Kidney capillary endothelial cell (primary cell): ENCODE results near the gene DNAJC17.

Source experiments
- DNase-seq: peaks from one replicate; pipeline ENCODE4 v3.0.0-alpha.2; 2018; ENCODE audit warnings: low spot score

Gene DNAJC17

GRCh38 chr15:40766194-40766815 is 41.0 kb downstream of the DNAJC17 start:
- DNase-seq, result no peak

- DNase-seq, result no peak
These were observed 42.6 kb downstream of the DNAJC17 start for GRCh38 chr15:40764629-40765103.

DNA sequence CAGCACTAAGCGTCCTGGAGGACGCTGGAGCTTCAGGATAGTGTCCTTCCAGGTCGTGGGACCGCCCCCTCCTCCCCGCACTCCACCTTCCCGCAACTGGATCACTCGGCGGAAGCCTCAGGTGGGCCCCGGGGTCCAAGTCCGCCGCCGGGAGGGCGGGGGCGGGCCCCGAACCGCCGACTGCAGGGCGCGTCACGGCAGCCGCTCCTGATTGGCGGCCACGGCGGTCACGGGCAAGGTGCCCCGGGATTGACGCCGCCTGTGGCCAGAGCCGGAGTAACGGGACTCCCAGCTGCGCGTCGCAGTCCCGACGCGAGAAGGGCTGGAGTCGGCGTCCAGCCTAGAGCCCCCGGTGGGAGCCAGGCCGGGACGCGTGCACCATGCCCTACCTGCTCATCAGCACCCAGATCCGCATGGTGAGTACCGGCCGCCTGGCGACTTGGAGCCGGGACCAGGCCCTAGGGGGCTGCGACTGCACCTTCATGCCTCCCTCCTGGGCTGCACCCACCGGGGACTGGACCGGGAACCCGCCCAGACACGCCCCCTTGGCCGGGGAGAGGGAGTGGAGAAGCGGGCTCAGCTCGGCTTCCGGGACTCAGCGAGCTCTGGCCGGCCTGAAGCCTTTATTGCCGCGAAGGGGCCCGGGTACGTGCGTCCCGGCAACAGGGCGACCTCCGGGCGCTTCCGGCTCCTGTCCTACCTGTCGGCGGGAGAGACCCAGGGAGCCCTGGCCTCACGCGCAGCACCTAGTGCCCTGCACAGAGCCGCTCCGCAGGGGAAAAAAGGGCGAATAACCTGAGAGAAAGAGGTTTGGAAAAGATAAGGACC is 43.3 kb downstream of the DNAJC17 start, which contains the start of gene GCHFR:
Gene GCHFR, plus strand, starts transcription at position 268 of the 828 bp plus-strand sequence. Its CDS starts 113 bp downstream, at position 381.
- DNase-seq, result no peak

DNA sequence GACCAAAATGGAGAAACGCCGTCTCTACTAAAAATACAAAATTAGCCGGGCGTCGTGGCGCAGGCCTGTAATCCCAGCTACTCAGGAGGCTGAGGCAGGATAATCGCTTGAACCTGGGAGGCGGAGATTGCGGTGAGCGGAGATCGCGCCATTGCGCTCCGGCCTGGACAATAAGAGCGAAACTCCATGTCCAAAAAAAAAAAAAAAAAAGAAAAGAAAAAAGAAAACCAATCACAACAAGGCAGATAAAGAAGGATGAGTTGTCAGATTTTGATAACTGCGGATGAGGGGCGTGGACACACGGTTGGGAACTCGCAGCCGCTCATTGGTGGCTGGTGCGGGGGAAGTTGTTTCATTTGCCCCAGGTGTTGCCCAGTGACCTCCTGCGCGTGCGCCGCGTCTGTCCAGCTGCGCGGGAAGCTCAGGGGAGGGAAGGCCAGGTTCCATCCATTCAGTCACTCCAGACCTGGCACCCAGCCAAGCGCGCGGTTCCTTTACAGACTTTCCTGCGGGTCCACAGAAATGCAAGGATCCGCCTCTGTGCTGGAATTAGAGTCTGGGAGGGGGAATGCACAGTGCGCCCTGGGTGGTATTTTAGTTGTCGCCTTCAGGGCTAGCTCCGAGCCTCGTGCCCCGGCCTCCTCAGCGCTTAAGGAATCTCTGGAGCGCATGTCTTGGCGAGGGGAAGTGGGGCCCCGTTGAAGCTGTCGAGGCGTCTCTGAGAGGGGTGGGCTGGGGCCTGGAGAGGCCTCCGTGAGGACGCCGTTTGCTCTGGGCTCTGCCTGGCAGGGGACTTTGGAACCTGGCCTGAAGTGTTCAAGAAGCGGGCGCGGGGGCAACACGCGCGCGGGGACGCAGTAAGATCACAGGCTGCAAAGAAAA is 44.1 kb downstream of the DNAJC17 start:
- DNase-seq, result no peak

GRCh38 chr15:40759961-40760360 is 47.3 kb downstream of the DNAJC17 start:
- DNase-seq, result no peak

DNA sequence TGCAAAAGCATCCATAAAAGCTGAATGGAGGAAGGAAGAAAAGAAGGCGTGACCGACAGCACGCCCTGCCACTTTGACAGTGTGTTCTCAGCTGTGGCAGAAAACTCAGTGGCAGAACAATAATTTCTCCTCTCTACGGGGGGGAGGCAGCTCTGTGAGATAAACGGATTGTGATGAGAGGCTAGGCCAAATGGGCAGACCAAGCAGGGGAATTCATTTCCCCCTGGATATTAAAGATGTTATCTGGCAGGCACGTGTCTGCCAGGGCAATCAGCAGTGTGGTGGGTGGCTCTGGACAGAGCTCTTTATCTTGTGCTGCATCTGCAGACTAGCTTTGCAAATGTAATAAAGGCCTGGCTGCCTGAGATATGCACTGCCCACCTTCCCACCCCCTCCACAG is 50.3 kb downstream of the DNAJC17 start:
- no peak for DNase-seq

DNA sequence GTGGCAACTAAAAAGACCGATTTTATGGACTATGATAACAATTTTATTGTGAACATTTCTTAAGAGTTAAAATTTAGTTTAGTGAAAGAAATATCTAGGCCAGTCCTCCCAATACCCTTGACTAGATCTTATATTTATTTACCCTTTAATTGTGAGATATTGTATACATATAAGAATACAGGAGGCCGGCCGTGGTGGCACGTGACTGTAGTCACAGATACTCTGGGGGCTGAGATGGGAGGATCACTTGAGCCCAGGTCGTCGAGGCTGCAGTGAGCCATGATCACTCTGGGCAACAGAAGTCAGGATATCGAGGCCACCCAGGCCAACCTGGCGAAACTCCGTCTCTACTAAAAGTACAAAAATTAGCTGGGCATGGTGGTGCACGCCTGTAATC is 51.5 kb downstream of the DNAJC17 start:
- DNase-seq, result no peak

- peak; percentile 90 for DNase-seq
These were observed 52.1 kb downstream of the DNAJC17 start, which contains the start of gene RMDN3 for GRCh38 chr15:40754883-40755811. Gene RMDN3, minus strand, starts transcription at chr15:40755254. Its CDS starts 471 bp downstream, at chr15:40754783.

DNA sequence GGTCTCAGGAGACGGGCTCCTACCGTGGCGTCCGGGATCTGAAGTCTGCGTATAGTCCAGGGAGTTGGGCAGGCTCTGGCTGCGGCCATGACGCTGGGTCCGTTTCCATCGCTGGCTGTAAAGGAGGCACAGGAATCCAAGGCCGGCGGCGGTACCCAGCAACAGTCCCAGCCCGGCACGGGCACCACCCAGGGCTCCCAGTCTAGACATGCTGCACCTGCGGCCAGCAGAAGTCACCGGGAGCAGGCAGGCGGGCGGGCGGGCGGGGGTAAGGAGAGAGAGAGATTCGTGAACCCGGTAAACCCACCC is 52.7 kb downstream of the DNAJC17 start:
- DNase-seq, result no peak

DNA sequence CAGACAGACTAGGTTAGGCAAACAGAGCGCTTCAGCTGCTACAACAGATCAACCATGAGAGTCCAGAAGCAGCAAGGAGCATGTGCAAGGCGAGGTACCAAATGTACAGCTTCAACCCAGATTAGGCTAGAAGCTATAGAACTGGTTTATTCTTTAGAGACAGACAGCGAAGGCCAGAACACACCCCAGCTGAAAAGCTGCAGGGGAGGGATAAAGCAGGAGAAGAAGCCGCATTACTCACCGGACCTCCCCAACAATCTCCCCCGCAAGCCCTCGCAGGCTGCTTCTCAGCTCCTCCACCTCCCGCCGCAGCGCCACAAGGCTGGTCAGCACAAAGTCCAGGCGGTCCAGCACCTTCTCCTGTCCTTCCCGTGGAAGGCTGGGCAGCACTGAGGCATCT is 55.5 kb downstream of the DNAJC17 start:
- no peak for DNase-seq

DNA sequence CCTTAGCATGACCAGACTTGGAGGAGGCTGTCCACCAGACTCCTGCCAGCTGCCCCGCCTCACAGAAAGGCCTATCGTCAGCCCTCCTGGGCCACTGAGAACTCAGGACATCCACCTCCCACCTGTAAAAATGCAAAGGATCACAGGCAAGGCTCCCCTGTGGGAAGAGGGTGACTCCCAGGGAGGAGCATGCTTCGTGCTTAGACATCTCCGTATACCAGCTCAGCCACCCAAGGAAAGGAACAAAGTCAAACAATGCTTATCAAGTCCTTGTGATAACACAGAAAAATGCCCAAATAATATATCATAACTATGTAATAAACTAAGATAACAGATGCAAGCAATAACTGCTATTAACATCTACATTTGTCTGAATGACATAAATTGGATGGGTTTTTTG is 56.4 kb downstream of the DNAJC17 start:
- no peak for DNase-seq

GRCh38 chr15:40749151-40749630 is 58.1 kb downstream of the DNAJC17 start:
- DNase-seq, result no peak

DNA sequence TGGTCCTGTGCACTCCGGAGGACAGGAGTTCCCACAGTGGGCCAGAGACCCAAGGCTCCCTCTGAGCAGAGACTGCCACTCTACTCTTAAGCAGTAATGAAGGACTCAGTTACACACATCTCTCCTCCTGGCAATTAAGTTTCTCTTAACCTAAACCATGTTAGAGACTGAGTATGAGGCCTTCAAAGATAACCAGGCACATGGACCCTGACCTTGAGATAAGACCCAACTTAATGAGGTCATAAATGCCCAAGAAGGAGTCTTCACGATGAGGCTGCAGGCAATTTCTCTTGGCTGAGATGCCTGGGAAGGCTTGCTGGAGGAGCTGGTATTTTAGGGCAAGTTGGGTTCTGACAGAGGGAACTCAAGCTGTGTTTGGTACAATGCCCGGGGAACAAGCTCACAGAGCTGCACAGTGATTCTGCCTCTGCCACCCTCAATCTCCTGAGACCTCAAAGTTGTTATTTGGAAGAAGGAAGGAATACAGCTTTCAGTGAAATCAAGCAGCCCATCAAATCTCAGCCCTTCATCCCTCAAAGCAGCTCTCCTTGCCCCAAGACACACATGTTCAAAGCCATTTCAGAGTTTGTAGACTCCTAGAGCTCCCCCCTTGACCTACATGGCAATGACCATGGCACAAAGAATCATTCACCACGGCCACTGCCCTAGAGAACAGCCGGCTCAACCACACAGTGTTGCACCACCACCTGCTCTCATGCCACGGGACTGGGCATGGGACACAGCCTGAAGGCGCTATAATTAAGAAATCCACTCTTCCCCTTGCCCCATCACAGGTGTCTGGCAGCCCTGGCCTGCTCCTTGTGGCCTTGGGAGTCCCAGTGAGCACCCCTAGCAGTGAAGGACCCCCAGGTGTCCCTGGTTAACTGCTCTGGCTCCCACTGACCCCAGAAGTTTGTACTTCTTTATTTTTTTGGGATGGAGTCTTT is 59.3 kb downstream of the DNAJC17 start:
- DNase-seq, result no peak

GRCh38 chr15:40746916-40747418 is 60.3 kb downstream of the DNAJC17 start:
- DNase-seq, result no peak

DNA sequence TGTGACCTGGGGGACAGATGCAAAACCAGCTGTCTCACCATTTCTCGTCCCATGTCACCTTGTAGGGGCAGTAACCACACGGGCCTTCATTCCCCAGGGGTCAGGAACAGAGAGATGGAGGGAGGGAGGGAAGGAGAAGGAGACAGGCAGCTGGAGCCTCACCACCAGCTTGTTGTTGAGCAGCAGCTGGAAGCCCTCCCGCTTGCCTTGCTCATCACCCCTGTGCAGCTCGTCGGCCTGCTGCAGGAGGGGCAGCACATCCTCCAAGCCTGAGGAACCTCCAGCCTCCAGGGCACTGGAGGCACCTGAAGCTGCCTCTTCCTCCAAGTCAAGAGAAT is 62.5 kb downstream of the DNAJC17 start:
- DNase-seq, result no peak

GRCh38 chr15:40743921-40744814 is 63.1 kb downstream of the DNAJC17 start:
- DNase-seq, result no peak

GRCh38 chr15:40743485-40743901 is 63.8 kb downstream of the DNAJC17 start:
- no peak for DNase-seq

DNA sequence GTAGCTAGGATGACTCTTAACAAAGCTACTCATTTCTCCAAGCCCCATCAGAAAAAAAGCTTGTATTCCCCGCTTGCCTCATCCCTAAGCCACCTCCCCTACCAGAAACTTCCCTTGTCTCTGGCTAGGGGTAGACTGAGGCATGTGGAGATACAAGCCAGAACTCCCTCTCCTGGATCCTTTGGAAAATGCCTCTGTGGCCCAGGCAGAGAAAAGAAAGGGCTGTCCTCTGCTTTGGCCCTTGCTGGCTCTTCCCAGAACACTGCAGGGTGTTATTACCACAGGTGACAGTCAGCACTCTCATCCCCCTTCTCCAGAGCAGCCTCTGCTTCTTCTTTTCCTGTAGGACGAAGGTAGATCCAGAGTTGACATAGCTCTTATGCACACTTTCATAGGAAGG is 67.4 kb downstream of the DNAJC17 start:
- DNase-seq, result no peak

DNA sequence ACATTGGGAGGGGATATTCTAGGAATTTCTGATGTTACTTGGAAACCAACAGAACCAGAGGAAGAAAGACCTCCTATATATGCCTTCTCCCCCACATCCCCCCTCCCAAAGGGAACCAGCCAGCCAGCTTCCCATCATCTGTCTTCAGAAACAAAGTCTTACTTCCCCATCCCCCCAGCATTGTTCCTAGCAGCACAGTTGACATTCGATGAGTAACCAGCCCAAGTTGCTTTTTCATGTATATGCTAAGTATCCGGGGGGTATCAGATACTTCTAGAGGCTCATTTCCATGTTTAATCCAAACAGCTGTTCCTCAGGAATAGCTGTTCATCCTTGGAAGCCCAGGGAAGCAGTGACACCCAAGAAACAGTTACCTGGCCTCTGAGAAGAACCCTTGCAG is 68.2 kb downstream of the DNAJC17 start:
- no peak for DNase-seq
